PC-9 (cell line): ENCODE measurements around the gene MAP3K2. TPM values are rescaled to one million over a fixed set of nuclear protein-coding genes. Genes with fewer than 3 reads are reported as not detected.
A peak's percentile ranks its signal among the peaks of the same experiment; 100 is the strongest.

Experiments used
- BruUV-seq: library from RNA; stranded (reverse); fragments of 400-500 nt; replicated peaks from 2 replicates; lab custom pipeline; 2021; lab: Mats Ljungman, UMichigan
- CTCF ChIA-PET: fragments of 300-600 bp; sonication (Branson Sonifier 250); formaldehyde crosslinking; loops from one replicate; lab custom pipeline; 2022; ENCODE audit warnings: antibody characterized with exemption; lab: Charles Lee
- POLR2A ChIA-PET: fragments of 300-600 bp; sonication (Branson Sonifier 250); formaldehyde crosslinking; loops from one replicate; lab custom pipeline; 2022; ENCODE audit warnings: antibody characterized with exemption; ENCODE audit not compliant: unreplicated experiment; lab: Charles Lee
- DNase-seq, 2 experiments: peaks; one replicate each; pipeline versions ENCODE4 v3.0.0 to v3.0.0-alpha.2; 2015 to 2022; ENCODE audit warnings: mixed read lengths in 1 of 2
- H2AFZ ChIP-seq: fragments of 200-600 bp; sonication (generic); 2 replicates; pipeline ENCODE4 v1.8.1; 2017; ENCODE audit warnings: antibody characterized with exemption
- H3F3A ChIP-seq: fragments of 200-600 bp; sonication (generic); 2 replicates; pipeline ENCODE4 v1.8.1; 2017; ENCODE audit warnings: antibody characterized with exemption, mild to moderate bottlenecking, low read depth; ENCODE audit not compliant: insufficient read depth
- H3K27ac ChIP-seq: fragments of 200-600 bp; sonication (generic); 2 replicates; pipeline ENCODE4 v1.6.1; 2016; ENCODE audit warnings: mixed run types
- H3K27me3 ChIP-seq: fragments of 200-600 bp; sonication (generic); 2 replicates; pipeline ENCODE4 v1.6.1; 2016; ENCODE audit warnings: low read depth, mixed run types; ENCODE audit not compliant: insufficient read depth
- H3K36me3 ChIP-seq: fragments of 200-600 bp; sonication (generic); 2 replicates; pipeline ENCODE4 v1.6.1; 2016; ENCODE audit warnings: low read depth, mixed run types
- H3K4me1 ChIP-seq: fragments of 200-600 bp; sonication (generic); replicated peaks from 2 replicates; pipeline ENCODE4 v1.6.1; 2016; ENCODE audit warnings: mixed run types; ENCODE audit not compliant: insufficient read depth
- H3K4me2 ChIP-seq: fragments of 200-600 bp; sonication (generic); 2 replicates; pipeline ENCODE4 v1.6.1; 2017; ENCODE audit warnings: mixed run types
- H3K4me3 ChIP-seq: fragments of 200-600 bp; sonication (generic); 2 replicates; pipeline ENCODE4 v1.6.1; 2016; ENCODE audit warnings: mixed run types
- H3K79me2 ChIP-seq: fragments of 200-600 bp; sonication (generic); 2 replicates; pipeline ENCODE4 v1.6.1; 2017; ENCODE audit warnings: low read depth, mixed run types
- H3K9me2 ChIP-seq: fragments of 200-600 bp; sonication (generic); 2 replicates; pipeline ENCODE4 v1.8.1; 2017; ENCODE audit warnings: mild to moderate bottlenecking; ENCODE audit not compliant: insufficient read depth
- H3K9me3 ChIP-seq: fragments of 200-600 bp; sonication (generic); 2 replicates; pipeline ENCODE4 v1.8.1; 2016; ENCODE audit warnings: low read depth; ENCODE audit not compliant: insufficient read depth
- H4K20me1 ChIP-seq: fragments of 200-600 bp; sonication (generic); 2 replicates; pipeline ENCODE4 v1.8.1; 2017; ENCODE audit not compliant: insufficient read depth
- EZH2 ChIP-seq: fragments of 200-600 bp; sonication (generic); IDR thresholded peaks from 2 replicates; pipeline ENCODE4 v1.8.0; 2017; ENCODE audit warnings: antibody characterized with exemption, low read depth
- intact Hi-C: fragments of 100-400 bp; cut with micrococcal nuclease; formaldehyde crosslinking; loops from one replicate; pipeline ENCODE4 v1.10.0; 2022; ENCODE audit not compliant: unreplicated experiment
- total RNA-seq: library from RNA; stranded (reverse); gene quantifications from 2 replicates; pipeline ENCODE4 v1.2.3, GENCODE V29; 2021
- TF ChIP-seq, protein P1 (sequence below): fragments of 200-600 bp; sonication (generic); conservative IDR thresholded peaks from 2 replicates; pipeline ENCODE4 v1.6.1; 2017; ENCODE audit warnings: mixed run types, antibody characterized with exemption, mild to moderate bottlenecking, moderate library complexity

Gene MAP3K2
- total RNA-seq, 1 experiment from 2014 or later: 81.2 TPM

DNA sequence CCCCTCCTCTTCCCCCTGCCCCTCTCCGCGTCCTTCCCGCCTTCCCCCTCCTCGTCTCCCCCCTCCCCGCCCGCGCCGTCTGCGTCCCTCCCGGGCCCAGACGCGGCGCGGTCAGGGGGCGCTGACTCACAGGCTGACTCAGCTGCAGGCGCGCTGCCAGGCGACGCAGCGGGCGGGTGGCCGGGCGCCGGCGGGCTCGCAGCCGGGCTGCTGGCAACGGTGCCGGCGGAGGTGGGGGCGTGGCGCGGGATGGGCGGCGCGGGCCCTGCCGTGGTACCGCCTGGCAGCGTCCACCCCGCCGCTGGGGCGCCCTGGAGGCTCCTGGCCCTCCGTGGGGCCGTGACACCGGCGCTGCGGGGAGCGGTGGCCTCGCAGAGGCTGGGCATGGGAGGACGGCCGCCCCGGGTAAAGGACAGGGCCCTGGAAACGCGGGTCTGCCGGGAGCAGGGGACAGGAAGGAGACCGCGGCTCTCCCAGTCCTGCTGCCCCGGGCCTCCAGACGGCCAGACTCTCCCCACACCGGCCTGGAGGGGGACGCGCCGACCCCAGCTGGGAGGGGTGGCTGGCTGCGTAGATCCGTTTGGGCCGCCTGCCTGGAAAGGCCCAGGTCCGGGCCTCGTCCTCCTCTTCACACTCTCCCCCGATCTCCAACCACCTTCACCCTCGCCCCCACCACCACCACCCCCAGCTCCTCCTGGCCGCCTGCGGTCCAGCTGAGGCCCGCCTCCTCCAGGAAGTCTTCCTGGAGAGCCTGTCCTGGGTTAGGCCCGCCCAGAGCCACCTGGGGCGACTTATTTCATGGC, 20.4 kb upstream of the MAP3K2 start:
- DNase-seq: peak; percentile 78 to 98
- intact Hi-C loops: loop anchor here (2.0 to 10.0 kb wide), 2 partner anchors 21 to 343 kb away; partner anchors contain the start of gene MAP3K2
- Histone ChIP-seq H4K20me1 (no peaks in the 10 kb centered on the region), H3K79me2 (no peaks in the 10 kb centered on the region), H3K4me3 (peak overlapping the region; percentile 65), H3K9me2 (no peaks in the 10 kb centered on the region), H3K4me1 (peaks cover 48% of the 10 kb centered on the region), H3K27me3 (no peaks in the 10 kb centered on the region), H3K36me3 (no peaks in the 10 kb centered on the region), H3K4me2 (peak overlapping the region; percentile 82), H3K9me3 (no peaks in the 10 kb centered on the region), H3F3A (peaks cover 46% of the 10 kb centered on the region), H3K27ac (peak overlapping the region; percentile 56), H2AFZ (peak overlapping the region; percentile 86)
- CTCF ChIA-PET: no interaction called here
- TF ChIP-seq, protein P1, sequence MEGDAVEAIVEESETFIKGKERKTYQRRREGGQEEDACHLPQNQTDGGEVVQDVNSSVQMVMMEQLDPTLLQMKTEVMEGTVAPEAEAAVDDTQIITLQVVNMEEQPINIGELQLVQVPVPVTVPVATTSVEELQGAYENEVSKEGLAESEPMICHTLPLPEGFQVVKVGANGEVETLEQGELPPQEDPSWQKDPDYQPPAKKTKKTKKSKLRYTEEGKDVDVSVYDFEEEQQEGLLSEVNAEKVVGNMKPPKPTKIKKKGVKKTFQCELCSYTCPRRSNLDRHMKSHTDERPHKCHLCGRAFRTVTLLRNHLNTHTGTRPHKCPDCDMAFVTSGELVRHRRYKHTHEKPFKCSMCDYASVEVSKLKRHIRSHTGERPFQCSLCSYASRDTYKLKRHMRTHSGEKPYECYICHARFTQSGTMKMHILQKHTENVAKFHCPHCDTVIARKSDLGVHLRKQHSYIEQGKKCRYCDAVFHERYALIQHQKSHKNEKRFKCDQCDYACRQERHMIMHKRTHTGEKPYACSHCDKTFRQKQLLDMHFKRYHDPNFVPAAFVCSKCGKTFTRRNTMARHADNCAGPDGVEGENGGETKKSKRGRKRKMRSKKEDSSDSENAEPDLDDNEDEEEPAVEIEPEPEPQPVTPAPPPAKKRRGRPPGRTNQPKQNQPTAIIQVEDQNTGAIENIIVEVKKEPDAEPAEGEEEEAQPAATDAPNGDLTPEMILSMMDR: no peak
- TF ChIP-seq EZH2: no peak
- POLR2A ChIA-PET: interaction anchor here (0.6 kb wide), 1 partner anchor 10 kb away, joined by 5 read pairs; no protein-coding TSS in a partner anchor
- BruUV-seq: no TSS peak

DNA sequence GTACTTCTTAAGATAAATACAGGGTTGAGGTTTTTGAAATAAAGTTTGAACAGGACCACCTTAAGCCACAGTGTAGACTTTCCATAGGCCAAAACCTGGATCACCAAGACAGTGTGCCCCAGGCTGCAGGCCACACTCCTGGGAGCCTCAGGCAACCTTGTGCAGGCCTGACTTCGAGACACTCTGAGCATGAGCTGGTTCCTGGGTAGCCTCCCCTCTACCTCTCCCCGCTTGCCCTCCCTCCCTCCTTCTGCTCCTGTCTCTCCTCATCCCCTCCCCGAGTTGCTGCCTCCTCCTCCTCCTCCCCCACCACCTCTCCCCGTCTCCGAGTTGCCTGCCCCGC, 19.9 kb upstream of the MAP3K2 start:
- Histone ChIP-seq H3F3A (peaks cover 42% of the 10 kb centered on the region), H3K4me3 (peak overlapping the region; percentile 65; the same call in 1 of the 2 replicates), H3K79me2 (no peaks in the 10 kb centered on the region), H2AFZ (no peak overlapping the region), H3K27me3 (no peaks in the 10 kb centered on the region), H3K36me3 (no peaks in the 10 kb centered on the region), H3K4me2 (peak overlapping the region; percentile 50), H3K27ac (no peak overlapping the region), H3K9me2 (no peaks in the 10 kb centered on the region), H3K9me3 (no peaks in the 10 kb centered on the region), H4K20me1 (no peaks in the 10 kb centered on the region), H3K4me1 (peaks cover 48% of the 10 kb centered on the region)
- ChIA-PET POLR2A (no interaction called here), CTCF (no interaction called here)
- no peak for TF ChIP-seq EZH2
- TF ChIP-seq, protein P1: no peak
- intact Hi-C loops: loop anchor here (2.0 to 10.0 kb wide), 2 partner anchors 21 to 343 kb away; partner anchors contain the start of gene MAP3K2
- BruUV-seq: no TSS peak
- DNase-seq: no peak

DNA sequence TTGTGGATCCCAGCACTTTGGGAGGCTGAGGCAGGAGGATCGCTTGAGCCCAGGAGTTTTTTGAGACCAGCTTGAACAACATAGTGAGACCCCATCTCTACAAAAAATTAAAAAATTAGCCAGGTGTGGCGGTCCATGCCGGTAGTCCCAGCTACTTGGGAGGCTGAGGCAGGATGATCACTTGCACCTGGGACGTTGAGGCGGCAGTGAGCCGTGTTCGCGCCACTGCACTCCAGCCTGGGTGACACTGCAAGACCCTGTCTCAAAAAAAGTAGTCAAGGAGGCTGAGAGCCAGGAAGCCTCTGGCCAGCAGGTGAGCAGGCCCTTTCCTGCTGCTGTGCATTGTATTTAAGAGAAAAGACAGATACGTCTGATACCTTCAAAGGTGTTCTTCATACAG, 19.3 kb upstream of the MAP3K2 start:
- H3K79me2 ChIP-seq: no peaks in the 10 kb centered on the region
- intact Hi-C loops: loop anchor here (10.0 kb wide), 1 partner anchor 342 kb away; no protein-coding TSS in a partner anchor
- BruUV-seq: TSS peak; percentile 29
- no peaks in the 10 kb centered on the region for H4K20me1 ChIP-seq
- peaks cover 43% of the 10 kb centered on the region for H3F3A ChIP-seq
- peaks cover 48% of the 10 kb centered on the region for H3K4me1 ChIP-seq
- no peaks in the 10 kb centered on the region for H3K27me3 ChIP-seq
- H3K9me3 ChIP-seq: no peaks in the 10 kb centered on the region
- H3K27ac ChIP-seq: no peak overlapping the region
- H3K36me3 ChIP-seq: no peaks in the 10 kb centered on the region
- no peak overlapping the region for H2AFZ ChIP-seq
- H3K4me2 ChIP-seq: peak overlapping the region; percentile 50
- TF ChIP-seq, protein P1: no peak
- no peak for TF ChIP-seq EZH2
- CTCF ChIA-PET: no interaction called here
- DNase-seq: no peak
- no peak overlapping the region for H3K4me3 ChIP-seq
- POLR2A ChIA-PET: no interaction called here
- no peaks in the 10 kb centered on the region for H3K9me2 ChIP-seq
